ENCODE results near the gene CCNK.
A peak's percentile ranks its signal among the peaks of the same experiment; 100 is the strongest.

Gene CCNK

DNA sequence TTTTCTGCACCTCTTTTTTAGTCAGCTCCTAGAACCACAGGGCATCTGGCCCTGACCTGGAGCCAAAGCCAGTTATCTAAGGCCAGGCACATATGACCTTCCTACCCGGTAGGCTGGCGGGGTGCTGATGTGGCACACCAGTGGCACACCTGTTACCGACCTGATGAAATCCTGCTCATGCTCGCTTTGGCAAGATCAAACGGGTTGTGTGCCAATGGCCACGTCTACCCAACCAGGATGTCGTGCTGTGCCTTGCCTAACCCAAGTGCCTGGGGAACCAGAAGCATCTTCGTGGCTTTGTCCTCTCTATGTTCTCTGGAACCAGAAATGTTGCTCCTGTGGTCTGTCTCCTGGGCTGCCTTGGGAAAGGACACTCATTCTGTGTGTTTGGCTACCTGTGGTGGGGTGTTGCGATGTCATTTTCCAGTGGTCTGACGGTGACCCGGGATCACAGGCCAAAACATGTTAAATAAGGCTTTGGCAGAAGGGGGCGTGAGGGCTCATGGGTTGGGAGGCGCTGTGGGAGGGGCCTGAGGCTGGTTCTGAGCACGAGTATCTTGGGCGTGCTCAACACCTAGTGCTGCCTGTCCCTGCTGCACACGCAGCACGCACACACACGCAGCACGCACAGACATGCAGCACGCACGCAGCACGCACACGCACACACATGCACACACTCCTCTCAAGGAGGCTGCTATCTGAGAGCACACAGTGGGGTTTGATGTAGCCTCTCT, 27.9 kb downstream of the CCNK start:
- no peak for DNase-seq (ENCODE audit: low spot score)

DNA sequence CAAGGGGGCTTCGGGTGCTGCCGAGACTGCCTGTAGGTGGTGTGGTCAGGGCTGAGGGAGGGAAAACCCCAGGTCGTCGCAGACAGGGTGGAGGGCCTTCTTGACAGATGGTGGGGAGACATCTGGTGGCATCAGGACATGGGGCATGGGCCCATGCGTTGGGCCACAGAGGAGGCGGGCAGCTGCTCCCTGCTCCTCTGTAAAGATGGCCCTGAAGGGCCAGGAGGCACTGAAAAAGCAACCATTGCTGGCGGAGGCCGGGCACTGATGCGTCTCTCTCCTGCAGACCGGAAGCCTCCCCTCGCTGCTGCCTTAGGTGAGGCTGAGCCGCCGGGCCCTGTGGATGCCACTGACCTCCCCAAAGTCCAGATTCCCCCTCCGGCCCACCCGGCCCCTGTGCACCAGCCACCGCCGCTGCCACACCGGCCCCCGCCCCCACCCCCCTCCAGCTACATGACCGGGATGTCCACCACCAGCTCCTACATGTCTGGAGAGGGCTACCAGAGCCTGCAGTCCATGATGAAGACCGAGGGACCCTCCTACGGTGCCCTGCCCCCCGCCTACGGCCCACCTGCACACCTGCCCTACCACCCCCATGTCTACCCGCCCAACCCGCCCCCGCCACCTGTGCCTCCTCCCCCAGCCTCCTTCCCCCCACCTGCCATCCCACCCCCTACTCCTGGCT, 28.8 kb downstream of the CCNK start:
- DNase-seq (ENCODE audit: low spot score) = no peak

DNA sequence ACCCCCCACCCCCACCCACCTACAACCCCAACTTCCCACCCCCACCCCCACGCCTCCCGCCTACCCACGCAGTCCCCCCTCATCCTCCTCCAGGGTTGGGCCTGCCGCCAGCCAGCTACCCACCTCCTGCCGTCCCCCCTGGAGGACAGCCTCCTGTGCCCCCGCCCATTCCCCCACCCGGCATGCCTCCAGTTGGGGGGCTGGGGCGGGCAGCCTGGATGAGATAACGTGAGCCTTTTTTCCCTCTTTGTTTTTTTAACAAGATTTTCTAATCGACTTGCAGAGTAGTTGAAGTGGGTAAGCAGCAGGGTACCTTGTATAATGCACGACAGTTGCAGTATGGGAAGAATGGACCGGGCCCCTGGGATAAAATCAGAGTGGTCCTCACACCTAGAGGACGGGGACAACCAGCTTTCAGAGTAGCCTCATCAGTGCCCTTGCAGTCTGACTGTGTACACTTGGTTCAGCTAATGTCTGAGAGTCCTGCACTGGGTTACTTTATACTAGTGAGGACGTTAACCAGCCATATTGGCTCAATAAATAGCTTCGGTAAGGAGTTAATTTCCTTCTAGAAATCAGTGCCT, 29.4 kb downstream of the CCNK start:
- no peak for DNase-seq (ENCODE audit: low spot score)

DNA sequence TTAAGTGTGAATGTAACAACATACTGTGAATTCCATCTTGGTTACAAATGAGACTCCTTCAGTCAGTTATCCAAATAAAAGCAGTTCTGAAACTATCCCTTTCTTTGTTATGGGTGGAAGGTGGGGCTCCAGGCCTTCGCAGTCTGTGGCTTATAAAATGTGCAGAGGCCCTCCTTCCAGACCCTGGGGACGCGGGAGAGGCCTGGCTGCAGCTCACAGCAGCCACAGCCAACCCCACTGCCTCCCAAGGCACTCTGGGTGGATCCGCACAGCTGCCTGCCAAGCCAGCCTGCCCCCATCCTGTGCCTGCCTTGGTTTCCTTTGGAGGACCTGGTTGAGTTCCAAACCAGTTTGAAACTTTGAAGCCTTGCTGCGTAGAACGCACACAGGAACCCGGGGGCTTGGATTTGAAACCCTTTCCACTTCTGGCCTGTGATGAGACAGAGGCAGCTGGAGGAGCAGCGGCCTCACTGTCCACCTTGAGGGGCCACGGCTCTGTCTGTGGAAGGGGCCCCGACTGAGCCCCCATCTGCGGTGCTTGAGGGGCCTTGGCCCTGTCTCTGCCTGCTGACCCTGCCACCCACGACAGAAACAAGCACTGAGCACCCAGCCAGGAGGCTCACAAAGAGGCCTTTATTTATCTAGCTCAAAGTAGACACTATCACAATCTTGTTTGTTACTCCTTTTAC, 30.4 kb downstream of the CCNK start:
- peak; percentile 39 for DNase-seq (ENCODE audit: low spot score)

DNA sequence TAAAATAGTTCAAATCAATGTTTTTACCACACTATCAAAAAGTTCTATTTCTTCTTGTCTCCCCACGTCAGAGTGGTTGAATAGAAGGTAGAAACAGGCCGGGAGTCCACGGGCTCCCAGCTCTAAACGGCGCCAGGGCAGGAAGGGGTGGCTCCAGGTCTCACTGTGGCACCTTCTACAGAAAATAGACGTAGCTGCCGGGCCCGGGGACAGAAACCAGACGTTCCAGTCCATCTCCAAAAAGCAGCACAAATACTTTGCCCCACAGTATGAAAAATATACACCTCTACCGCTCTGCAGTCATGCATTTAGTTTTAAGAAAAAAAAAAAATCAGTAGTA, 30.9 kb downstream of the CCNK start:
- no peak for DNase-seq (ENCODE audit: low spot score)

DNA sequence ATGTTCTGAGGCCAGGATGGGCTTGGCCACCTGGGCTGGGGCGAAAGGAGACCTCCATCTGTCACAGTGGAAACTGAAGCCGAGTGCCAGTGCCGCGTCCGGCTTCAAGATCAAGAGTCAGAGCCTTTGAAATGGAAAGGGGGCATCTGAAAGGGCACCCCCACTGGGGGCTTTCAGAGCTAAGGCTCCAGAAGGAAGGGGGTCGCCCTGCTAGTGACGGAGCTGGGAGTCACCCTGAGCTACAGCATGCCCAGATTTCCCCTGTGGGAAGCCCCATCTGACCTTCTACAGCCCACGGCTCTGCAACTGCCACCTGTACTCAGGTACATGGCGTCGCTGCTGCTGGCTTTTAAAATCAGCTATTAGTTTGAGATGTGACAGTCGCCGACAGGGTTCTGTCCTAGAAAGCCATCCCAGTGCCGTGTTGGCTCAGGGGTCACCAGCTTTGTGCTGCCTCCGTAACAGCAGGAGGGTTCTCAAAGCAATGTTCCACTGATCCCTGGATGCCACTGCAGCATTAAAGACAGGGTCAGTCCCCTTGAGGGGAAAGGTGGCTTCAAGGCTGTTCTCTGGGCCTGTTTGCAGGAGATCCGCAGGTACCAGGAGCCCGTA, 31.5 kb downstream of the CCNK start:
- DNase-seq (ENCODE audit: low spot score) = no peak

DNA sequence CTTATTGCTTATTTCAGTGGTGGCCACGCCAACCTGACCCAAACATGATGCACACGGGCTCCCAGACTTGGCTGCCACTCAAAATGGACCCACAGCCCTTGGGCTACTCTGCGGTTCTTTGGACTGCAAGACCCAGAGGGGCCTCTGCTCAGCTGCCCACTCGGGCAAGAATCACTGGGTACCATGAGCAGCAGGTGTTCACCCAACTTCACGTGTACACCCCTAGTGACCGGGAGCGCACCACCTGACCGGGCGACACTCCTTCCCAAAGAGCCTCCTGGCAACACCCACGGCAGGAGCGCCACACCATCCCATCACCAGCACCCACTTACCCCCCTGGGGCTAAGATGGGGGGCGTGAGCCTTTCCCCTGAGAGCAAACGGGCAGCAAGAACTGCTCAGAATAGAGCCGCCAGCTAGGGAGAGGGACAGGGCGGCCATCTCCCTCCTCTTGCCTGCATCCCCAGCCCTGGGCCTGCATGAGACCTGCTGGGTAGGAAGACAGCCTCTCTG, 32.0 kb downstream of the CCNK start:
- DNase-seq (ENCODE audit: low spot score) = no peak

DNA sequence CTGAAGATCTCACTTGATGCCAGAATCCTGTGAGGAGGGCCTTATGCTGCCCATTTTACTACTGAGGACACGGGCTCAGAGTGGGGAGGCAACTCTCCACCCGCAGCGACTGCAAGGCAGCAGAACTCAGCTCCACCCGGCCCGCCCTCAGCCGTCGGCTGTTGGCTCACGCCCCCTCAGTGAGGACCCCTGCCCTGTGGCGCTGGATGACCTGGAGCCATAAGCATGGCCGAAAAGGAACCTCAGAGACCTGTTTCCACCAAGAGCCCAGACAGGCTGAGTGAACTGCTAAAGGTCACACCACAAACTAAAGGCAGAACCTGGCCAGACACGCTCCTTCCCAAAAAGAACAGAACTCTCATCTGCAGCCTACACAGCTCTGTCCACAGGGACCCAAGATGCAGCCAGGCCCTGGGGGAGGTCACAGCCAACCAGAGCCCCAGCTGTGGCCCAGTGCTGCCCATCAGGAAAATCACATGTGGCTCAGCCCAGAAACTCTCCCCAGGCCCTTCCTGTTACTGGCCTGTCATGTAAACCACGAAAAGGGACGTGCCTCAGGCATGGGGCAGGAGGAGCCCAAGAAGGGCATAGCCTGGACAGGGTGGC, 32.8 kb downstream of the CCNK start:
- no peak for DNase-seq (ENCODE audit: low spot score)

DNA sequence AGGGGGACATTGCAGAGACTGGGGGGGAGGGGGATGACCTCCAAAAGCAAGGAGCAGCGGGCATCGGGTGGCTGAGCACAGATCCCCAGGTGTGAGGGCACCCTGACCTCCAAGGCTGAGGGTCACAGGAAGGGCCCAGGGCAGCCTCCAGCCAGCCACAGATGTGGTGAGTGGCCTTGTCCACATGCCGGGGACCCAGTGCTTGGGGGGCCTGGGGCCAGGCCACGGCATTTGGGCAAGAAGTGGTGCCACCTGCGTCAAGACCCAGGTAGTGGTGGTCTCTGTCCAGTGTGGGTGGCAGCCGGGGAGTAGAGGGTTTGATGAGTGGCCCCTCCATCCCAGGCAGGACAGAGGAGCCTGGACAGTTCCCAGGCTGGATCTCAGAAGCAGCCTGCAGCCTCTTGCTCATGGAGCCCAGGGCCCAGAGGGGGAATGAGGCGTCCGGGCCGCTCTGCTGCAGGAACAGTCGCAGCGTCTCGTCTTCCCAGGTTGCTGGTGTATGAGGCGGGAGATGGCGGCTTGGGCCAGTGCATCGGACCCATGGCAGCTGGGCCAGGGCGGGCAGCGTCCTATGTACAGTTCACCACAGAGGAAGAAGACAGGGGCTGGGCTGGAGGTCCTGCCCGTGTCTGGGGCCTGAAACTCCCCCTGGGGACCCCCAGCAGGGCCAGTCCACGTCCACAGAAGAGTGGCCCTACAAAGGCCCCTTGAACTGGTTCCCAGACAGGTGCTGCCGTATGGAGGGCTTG, 33.5 kb downstream of the CCNK start:
- DNase-seq (ENCODE audit: low spot score) = no peak

DNA sequence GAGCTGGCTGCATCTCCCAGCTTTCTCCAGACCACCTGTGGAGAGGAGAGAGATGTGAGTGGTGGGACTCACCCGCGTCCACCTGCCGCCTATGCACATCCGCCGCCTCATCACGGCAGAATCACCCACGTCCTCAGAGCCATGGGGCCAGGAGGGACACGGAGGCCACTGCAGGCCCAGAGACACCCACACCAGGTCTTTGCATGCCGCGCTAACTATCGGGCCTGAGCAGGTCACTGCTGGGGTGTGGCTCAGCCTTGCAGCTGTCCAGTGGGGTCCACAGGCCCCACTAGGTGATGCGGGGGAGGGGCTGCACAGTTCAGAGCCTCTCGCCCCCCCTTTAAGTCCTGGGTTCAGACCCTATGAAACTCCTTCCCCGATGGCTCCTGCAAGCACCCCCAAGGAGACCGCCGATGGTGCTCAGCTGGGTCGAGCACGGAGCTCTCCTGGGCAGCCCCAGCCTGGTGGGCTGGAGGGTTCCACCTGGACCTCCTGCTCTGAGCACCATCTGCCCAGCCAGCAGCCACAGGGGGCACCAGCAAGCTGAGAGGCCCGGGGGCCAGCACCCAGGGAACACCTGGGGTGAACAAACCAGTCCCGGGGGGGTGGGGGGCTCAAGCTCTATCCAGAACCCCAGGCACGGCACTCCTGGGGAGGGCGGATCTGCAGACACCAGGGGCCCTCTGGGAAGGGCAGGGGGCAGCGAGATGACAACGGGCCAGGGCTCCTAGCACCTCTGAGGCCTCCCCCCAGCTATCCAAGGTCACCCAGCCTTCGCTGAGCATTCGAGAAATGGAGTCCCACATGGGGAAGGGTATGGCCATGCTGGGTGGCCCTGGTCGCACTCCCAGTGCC, 34.3 kb downstream of the CCNK start:
- no peak for DNase-seq (ENCODE audit: low spot score)

DNA sequence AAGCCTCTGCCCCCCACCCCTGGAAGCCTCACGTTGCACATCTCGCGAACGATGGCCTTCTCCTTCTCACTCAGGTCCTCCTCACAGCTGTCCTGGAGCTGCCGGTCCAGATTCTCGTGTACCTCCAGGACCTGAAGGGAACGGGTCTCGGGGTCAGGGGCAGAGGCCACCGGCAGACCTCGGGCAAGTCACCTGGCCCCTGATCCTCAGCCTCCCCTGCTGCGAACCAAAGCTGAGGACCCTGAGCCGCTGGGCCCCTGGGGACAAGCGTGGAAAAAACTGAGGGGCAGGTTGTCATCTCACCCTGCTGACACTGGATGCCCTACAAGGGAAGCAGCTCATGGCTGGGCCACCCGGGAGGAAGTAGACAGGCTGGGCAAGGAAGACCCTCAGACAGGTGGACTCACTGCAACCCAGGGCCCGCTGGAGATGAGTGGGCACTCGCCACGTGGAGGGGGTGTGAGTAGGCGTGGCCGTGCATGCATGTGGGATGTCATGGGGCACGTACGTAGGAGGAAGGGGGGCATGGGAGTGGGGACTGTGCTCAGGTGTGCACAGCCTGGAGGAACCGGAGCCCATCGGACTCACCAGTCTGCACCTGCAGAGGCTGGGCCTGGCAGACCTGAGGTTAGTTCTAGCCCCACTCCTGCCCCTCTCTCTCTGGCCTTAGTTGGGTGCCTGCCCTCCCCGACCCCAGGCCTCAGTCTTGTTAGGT, 35.1 kb downstream of the CCNK start:
- DNase-seq (ENCODE audit: low spot score) = no peak

DNA sequence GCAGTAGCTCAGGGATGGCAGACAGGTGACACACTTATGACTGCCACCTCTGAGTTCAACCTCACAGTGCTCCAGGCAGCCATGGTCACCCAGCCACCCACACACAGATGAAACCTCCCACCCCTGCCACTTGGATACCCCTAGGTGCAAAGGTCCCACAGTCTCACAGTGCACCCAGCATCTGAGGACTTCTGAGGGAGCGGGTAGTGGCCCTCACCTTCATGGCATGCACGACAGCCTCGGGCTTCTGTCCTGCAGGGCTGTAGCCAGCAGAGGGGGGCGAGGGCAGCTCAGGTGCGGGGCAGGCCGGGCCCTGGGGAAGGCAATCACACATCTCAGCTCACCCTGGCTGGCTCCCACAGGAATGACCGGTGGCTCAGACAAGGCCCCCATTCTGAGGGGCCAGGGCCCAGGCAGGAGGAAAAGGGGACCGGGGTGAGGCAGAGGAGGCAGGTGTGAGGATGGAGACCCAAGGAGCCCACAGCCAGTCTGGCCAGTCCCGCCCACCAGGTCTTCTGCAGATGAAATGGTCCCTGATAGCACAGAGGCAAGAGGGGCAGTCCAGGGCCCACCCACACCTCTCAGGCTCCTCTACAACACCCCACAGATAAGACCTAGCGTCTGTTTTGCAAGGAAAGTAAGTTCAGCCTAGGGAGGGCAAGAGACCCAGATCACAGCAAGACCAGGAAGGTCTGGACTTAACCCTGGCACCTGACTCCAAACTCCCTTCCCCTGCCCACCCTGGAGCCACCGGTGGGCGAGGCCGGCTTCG, 35.8 kb downstream of the CCNK start:
- no peak for DNase-seq (ENCODE audit: low spot score)

DNA sequence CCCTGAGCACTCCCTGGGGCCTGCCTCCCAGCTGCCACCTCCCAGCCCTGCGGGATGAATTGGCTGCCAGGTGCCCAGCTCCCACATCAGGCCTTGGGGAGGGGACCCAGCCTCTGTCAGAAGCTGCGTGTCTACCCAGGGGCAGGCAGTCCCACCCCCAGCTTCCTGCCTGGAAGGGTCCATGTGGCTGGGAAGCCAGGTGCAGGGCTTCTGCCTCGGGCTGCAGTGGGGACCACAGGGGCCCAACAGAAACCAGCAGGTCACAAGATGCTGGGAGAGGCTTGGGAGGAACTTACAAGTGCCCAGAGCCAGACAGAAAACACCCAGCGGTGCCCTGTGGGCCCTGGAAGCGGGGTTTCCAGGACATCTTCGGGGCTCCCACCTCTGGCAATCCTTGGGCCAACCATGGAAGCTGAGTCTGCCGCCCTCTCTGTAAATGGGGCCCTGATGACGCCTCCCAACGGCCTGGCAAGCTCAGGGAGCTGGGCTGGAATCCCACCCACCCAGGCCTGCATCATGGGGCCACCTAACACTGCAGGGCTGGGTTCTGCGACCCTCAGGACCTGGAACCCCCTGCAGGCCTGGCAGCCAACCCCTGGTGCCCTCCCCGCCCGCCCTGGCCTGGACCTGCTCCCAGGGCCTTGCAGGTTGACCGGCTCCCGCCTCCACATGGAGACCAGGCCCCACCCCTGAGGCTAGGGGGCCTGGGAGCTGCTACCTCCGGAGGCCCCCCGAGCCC, 36.6 kb downstream of the CCNK start:
- DNase-seq (ENCODE audit: low spot score) = no peak

DNA sequence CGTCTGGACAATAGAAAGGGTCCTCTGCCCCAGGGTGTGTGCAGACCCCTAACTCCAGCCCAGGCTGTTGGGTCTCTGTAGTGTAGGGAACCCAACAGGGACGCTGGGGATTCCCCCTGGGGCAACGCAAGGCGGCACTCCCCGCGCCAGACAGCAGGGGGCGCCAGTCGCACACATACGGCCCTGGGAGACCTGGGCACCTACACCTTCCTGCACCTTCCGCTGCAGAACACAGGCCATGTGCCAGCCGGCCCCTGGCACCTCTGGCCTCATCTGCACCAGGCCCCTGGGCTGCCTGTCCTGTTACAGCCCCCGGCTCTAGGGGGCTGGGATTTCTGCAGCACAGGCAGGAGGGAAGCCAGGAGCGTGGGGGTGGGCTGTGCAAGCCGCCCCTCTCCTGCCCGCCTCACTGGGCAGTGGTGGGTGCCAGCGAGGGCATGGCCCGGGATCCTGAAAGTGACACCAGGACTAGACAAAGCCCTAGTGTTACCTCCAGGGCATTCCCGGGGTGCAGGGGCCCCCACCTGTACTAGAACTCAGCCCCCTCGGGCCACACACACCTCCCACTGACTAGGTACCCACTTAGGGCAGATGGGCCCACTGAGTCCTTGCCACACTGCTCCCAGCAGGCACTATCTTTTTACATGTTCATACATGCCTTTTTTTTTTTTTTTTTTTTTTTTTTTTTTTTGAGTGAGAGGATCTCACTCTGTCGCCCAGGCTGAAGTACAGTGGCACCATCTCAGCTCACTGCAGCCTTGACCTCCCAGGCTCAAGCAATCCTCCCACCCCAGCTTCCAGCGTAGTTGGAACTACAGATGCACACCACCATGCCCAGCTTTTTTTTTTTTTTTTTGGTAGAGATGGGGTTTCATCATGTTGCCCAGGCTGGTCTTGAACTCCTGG, 37.5 kb downstream of the CCNK start:
- DNase-seq (ENCODE audit: low spot score) = peak; percentile 63

DNA sequence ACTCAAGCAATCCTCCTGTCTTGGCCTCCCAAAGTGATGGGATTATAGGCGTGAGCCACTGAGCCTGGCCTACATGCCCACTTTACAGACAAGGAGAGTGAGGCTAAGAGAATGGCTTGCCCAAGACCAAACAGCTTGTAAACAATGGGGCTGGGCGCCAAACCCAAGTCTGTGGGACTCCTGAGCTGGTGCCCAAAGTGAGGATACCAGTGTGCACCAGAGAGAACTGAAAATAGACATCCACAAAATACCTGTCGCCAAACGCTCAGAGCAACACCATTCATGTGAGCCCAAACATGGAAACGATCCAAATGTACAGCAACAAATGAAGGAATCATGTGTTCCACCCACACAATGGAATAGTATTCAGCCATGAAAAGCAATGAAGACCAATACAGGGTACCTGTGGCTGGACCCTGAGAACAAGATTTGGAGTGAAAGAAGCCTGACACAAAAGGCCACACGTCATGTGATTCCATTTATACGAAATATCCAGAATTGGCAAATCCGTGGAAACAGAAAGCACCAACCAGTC, 38.2 kb downstream of the CCNK start:
- DNase-seq (ENCODE audit: low spot score) = no peak

DNA sequence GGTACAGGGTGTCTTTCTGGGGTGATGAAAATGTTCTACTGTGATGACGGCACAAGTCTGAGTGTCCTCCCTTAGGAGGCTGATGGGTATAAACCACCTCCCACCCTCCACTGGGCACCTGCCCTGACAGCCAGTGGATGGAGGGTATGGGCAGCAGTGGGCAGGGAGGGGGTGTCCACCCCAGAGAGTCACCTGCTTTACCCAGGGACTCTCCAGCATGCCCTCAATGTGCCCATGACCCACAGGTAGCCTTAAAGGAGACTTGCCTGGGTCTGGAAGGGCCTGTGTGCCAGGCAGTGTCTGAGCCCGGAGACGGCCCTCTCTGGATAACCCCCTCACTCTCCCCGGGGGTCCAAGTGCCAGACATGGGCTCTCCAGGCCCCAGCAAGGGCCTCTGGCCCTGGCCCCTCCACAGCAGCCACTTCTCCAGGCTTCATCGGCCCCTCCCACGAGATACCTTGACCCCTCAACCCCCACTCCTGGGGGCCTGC, 38.8 kb downstream of the CCNK start:
- DNase-seq (ENCODE audit: low spot score) = no peak
